NCI-H187 (cell line): ENCODE data around the gene GHSR.
"Not testable (repeated sequence)": the region's sequence is repeated elsewhere in the genome, so short reads cannot be mapped to it uniquely, and the experiment has no call there.

Experiments
- DNase-seq, 2 experiments: peaks; one replicate each; lab custom pipeline; 2025; lab: John Stamatoyannopoulos, UW

GHSR gene, protein sequence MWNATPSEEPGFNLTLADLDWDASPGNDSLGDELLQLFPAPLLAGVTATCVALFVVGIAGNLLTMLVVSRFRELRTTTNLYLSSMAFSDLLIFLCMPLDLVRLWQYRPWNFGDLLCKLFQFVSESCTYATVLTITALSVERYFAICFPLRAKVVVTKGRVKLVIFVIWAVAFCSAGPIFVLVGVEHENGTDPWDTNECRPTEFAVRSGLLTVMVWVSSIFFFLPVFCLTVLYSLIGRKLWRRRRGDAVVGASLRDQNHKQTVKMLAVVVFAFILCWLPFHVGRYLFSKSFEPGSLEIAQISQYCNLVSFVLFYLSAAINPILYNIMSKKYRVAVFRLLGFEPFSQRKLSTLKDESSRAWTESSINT

DNA sequence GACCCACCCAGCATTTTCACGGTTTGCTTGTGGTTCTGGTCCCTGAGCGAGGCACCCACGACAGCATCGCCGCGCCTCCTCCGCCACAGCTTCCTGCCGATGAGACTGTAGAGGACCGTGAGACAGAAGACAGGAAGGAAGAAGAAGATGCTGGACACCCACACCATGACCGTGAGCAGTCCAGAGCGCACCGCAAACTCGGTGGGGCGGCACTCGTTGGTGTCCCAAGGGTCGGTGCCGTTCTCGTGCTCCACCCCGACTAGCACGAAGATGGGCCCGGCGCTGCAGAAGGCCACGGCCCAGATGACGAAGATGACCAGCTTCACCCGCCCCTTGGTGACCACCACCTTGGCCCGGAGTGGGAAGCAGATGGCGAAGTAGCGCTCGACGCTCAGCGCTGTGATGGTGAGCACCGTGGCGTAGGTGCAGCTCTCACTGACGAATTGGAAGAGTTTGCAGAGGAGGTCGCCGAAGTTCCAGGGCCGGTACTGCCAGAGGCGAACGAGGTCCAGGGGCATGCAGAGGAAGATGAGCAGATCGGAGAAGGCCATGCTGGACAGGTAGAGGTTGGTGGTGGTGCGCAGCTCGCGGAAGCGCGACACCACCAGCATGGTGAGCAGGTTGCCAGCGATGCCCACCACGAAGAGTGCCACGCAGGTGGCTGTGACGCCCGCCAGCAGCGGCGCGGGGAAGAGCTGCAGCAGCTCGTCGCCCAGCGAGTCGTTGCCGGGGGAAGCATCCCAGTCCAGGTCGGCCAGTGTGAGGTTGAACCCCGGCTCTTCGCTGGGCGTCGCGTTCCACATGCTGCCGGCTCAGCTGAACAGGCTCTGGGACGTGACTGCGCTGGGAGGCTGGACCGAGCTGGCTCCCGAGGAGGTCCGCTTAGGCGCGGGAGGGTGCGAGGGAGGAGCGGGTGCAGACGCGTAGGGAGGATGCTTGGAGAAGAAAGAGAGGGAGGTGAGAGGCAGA, at the start of gene GHSR:
TSS of gene GHSR (minus strand) at position 846 of the 969 bp plus-strand sequence. CDS start at position 803, 43 bp downstream.
- no peak for DNase-seq

DNA sequence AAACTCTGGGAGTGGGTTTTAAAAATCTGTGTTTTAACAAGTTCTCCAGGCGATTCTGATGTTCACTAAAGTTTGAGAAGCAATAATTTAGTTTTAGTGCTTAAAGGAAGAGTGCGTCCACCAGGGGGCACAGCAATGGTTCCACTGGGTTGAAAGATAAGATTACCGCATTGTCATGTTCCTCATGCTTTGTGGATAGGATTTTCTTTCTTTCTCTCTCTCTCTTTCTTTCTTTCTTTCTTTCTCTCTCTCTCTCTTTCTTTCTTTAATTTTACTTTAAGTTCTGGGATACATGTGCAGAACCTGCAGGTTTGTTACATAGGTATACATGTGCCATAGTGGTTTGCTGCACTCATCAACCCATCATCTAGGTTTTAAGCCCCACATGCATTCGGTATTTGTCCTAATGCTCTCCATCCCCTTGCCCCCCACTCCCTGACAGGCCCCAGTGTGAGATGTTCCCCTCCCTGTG, 42.0 kb upstream of the GHSR start:
- DNase-seq, result not testable (repeated sequence)

DNA sequence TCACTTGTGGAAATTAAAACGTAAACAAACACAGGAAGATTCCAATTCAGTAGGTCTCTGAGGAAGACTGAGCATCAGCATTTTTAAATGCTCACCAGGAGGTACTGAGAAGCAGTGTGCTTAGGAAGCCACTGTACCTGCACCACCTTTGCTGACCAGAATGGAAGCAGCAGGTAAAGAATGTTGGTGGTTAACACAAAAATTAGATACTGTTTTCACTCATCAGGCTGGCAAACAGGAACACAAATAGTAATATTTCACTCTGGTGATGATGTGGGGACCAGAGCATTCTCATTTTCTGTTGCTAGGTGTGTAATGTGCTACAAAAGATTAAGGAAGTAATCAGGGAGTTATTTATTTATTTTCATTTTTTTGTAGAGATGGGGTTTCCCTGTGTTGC, 29.9 kb upstream of the GHSR start:
- no peak for DNase-seq

DNA sequence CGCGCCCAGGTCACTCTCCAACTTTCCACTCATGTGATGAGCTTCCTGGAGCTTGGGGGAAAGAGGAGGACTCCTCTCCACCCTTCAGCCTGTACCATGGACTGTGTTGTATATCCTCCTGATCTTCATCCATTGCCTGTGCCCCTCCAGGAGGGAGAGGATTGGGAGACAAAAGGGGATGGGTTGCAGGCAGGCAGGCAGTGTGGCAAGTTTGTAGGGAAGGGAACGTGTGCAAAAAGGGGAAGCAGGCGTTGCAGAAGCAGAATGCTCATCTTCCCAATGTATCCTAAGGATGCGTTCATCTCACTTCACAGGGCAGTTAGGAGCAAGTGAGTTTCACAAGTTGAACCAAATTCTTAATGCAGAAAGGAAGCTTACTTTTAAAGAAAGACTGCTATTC, 28.1 kb upstream of the GHSR start:
- DNase-seq, result no peak

DNA sequence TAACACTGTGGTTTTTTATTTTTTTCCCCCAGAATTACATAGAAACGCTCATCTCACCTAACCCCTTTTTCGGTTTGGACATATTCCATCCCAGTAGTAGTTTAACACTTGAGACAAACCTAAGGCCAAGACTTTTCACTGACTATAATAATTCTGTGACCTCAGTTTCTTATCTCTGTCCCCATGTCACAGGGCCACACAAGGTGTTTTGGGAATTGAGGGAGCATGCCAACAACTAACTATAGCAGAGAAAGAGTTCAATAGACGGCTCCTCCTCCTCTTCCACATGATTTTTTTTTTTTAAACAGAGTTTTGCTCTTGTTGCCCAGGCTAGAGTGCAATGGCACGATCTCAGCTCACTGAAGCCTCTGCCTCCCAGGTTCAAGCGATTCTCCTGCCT, 27.4 kb upstream of the GHSR start:
- no peak for DNase-seq

DNA sequence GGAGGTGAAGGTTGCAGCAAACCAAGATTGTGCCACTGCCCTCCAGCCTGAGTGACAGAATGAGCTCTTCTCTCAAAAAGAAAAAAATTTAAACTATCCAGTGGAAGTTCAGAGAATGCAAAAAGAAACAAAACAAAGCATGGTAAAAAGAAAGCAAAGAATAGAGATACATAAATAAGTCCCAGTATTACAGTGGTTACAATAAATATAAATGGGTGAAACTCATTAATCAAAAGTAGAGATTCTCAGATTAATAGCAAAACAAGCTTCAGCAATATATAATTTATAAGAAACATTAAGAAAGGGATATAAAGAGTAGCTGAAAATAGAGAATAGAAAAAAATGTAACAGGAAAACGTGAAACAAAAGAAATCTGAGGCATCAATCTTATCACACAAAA, 23.6 kb upstream of the GHSR start:
- no peak for DNase-seq

DNA sequence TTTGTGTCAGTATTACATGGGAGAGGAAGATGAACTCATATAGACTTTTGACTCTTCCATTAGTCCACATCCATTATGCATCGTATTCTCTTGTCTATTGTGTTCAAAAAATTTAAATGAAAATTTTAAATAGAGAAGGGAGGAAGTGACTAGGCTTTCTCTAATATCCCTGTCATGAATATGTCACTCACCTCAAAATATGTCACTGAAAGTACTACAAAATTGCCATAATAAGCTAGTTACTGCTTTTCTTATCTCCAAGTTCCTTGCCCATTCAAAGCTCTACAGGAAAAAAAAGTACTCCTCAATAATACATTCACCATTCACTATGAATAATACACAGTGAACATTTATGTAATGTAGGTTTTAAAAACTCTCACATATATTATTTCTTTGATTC, 22.3 kb upstream of the GHSR start:
- no peak for DNase-seq

DNA sequence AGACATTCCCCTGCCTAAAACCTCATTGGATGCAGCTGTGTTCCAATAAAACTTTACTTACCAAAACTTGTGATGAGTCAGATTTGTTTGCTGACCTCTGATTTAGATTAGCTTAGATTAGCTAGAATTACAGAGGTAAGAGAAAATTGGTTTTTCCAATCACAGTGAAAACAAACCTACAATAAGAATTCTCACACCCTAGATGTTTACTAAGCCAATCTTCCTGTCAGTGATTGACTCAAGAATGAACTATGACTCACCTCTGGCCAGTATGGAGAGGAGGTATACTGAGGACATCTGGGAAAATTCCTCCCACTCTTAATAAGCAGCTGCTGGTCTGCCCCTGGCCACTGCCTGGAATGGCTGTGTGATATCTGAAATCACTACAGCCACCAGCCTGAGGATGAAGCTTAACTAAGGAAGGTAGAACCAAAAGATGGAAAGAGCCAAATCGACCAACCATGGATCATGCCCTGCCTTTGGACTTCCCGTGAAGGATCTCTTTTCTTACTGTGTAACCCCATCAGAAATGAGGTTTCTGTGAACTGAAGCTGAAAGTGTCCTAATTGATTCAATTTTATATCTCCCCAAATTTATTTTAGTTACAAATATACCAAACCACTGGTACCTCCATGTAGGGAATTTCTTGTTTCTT, 19.0 kb upstream of the GHSR start:
- no peak for DNase-seq

DNA sequence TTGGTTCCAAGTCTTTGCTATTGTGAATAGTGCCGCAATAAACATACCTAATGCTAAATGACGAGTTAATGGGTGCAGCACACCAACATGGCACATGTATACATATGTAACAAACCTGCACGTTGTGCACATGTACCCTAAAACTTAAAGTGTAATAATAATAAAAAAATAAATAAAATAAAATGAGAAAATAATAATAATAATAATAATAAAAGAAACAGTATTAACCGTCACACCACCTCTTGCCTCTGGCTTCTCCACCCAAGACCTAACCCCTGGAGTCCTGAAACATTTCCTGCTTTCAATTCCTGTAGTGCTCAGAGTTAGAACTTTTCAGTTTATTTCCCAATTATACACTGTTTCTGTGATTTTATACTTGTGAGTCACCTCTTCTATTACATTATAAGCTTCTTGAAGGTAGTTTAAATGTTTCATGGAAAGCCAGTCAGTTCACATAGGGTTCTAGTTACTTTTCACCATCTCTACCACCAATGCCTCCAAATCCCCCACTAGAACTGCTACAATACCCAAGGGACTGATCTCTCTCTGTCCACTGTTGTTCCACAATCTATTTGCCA, 18.4 kb upstream of the GHSR start:
- no peak for DNase-seq

DNA sequence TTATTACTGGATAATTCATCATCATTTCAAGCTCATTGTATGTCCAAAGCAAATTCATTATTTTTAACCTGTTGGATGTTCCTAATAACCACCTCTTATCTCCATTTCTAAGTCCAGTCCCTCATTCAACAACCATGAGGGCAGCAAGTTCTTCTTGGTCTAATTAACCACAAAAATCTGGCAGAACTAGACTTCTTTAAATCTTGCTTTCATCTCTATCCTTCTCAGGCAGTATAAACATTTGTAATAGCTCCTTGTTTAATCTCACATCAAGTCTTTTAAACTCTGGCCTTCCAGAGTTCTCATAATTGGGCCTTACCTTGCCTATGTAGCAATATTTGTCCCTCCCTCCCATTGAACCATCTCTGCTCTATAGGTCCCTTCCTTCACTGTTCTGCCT, 17.0 kb upstream of the GHSR start:
- no peak for DNase-seq

DNA sequence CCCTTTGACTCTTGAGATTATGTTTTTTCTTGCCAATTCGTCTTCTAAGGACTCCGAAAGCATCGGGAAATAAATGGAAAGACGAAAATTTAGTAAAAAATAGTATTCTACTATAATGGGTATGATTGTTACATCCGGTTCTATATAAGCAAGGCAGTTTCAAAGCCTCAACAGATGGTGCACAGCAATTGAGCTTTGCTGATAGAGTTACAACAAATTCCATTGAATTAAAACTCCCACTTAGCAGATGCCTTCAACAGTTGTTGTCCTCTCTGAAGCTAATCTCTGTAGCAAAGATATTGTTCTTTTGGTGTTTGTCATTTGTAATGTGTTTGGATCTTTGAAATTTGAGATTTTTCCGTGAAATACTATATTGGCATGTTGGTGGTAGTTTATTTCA, 16.1 kb upstream of the GHSR start:
- no peak for DNase-seq

DNA sequence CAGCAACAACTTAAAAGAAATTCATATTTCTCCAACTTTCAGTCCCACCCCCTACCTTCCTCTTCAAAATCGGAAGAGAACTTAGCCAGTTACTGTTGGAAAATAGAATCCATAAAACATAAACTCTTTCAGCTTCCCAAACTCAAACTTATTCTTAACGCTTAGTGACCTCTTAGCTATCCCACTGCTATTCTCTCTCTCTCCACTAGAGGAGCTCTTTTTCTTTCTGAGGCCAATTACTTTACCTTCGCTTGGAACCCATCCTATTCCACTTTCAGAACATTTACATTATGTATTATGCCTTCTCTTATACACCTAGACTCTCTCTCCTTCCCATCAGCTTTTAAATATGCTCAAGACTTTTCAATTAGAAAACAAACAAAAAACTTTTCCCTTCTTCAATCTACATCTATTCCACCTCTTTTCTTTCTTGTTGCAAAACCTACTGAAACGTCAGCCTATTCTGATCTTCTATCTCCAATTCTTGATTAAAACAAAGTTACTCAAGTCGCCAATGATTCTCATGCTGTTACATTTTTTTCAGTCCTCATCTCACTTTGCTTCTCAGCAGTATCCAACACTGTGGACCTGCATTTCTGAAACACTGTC, 13.4 kb upstream of the GHSR start:
- DNase-seq, result no peak

DNA sequence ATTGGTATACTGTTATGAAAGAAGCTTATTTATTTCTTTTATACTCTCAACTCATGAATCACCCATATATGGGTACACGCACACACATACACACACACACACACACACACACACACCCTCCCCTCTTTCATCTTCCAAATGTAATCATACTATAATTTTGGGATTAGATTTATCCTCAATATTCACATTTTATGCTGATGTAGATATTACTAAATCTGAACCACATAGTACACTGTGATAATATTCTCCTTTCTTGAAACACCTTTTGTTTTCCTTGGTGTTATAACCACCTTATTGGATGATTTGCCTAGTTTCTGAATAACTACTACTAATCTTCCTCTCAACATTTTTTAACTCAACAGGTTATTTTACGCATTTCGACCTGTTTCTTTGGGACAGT, 8.1 kb upstream of the GHSR start:
- no peak for DNase-seq

DNA sequence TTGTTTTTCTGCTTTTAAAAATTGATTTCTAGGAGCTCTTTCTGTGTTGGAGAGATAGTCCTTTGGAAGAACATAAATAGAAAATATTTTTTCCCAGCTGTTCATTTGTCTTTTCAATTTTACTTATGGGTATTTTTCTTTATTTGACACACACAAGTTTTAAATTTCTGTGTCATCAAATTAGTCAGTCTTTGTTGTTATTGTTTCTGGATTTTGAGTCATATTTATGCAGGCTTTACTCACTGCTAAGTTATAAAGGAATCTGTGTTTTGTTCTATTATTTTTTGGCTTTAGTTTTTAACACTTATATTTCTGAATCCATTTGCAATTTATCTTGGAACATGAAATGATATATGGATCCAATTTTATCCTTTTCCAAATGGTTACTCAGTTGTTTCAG, 5.9 kb upstream of the GHSR start:
- no peak for DNase-seq

DNA sequence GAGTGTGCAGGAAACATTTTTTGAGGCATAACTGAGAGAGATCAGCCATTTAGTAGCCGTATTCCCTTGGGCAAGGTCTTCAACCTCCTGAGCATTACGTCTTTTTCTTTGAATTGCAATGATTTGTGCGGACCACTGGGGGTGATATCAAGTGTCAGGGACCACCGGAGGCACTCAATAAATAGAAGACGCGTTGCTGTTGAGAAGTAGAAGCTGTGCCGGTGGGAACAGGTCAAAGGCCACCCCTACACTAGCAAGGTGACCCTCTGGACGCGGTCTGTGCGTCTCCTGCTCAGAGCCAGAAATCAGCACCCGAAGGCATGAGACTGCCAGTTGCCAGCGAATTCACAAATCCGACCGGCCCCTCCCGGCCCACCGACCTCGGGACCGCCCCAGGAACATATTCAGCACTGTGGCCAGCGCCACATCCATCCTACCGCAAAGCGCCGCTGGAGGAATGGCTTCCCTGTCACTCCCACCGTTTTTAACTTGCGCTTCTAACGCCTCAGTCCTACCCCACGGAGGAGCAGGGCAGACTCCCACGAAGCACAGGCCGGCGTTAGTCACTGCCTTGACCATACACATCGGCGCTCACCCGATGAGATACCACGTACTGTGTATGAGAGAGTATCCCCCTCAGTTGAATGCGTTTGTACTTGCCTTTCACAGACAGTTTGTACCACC, 1.4 kb upstream of the GHSR start:
- no peak for DNase-seq

DNA sequence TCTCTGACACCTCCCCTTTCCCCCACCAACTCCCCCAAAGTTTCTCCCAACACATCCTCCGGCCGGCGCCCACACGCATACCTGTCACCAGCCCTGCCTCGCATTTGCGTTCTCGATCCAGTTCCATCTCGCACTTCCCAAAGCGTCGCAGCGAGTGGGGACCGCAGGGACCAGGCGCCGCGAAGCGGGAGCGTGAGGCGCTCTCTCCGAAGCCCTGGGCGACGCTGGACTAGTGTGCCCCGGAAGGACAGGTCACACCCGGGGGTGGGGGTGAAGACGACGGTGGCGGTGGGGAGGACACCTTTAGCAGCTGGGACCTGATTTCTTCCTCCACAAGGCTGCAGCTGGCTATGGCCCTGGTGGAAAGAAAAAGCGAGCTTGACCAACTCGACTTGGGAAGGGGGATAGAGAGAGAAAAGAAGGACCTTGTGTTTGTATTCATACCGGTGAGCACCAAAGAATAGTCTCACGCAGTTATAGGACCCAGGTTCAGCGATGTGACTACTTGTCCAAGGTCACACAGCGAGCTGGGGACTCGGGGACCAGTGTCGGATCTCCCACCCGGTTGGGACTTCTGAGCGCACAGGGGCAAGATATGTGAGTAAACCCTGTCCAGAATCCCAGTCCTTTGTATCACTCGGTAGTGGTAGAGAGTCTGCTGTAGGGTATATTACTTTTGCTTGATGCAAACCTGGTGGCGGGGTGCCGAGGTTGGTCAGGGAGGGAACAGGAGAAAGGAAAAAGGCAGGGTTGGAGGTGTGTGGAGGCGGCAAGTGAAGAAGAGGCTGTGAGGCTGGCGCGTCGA, 607 bp upstream of the GHSR start:
- DNase-seq, result no peak

DNA sequence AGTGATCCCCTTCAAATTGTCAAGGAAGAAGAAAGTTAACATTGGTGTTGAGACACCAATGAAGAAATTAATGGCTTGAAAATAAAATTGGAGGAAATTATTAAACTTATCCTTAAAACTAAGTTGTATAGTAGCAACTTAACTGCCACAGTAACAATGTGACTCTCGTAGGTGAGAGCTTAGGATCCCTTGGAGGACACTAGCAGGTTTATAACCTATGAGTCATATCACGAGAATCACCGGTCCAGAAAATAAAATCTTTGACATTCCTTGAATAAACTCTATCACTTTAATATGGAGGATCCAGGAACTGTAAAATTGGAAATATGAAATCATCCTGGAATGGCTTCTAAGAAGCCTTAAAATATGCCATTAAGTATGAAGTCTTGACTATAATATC, 2.1 kb downstream of the GHSR start:
- DNase-seq, result no peak

DNA sequence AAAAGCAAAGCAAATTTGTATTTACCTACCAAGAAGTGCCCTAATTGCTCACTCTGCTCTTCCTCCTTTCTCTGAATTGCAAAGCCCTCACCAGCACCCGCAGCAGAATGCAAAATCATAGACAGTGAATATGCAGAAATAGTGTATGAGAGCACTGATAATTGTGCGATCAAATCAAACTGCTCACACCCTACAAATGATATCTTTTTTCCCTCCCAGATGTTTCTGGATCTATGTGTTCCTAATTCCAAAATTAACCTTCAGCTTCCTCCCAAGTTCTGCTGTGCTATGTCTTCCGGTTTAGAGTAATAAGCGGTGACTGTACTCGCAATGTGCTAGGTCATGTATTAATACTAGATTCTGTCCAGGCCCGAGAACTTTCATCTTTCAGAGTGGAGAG, 3.4 kb downstream of the GHSR start:
- no peak for DNase-seq

DNA sequence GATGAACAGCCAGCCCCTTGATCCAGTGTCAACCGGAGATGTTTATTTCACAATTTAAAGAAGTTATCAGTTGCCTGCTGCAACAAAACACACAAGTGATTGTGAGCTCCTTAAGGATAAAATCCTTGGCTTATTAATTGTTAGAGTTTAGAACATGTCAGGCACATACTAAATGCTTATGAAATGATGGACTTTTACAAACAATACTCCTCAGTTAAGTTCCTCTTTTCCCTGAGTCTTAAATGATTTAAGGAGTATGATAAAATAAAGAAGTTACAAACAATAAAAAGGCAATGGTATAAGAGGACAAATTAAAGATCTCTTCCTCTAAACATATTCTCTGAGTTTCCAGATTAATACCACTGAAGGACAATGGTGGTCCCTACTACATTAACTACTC, 5.7 kb downstream of the GHSR start:
- DNase-seq, result no peak

DNA sequence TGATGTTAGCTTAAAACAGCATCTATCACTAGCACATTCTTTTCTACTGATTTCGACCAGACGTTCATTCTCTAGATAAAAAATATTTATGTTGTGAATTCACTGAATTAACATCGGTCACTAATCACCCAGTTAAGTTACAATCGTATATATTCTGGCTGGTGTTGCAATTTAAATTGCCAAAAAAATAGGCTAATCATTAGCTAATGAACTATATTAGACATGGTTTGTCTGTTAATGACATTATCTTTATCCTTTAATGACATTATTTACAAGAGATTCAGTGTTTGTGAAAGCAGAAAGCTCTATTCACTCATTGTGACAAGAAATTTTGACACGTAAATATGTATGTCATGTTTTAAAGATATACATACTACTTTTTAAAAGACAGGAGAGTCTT, 6.7 kb downstream of the GHSR start:
- no peak for DNase-seq
